Natural killer cell (primary cell): ENCODE data around the gene TBC1D22A. TPM values are rescaled to one million over a fixed set of nuclear protein-coding genes. Genes with fewer than 3 reads are reported as not detected.

Source experiments
- ATAC-seq, 3 donors: fragments of 150-1000 bp in 2 of 3; fragments of 200-7000 bp in 1 of 3; cut with Tn5 transposase; 1 replicate in 1 of 3; 2 replicates in 2 of 3; pipeline ENCODE4 v1.10.0; 2021; ENCODE audit warnings: mild to moderate bottlenecking in 2 of 3, moderate library complexity in 2 of 3
- DNase-seq, 2 donors: peaks; one replicate each; pipeline versions ENCODE4 v3.0.0 to v3.0.0-alpha.2; 2013 to 2021; ENCODE audit warnings: mixed read lengths in 1 of 2
- H3K27ac ChIP-seq: one replicate; pipeline ENCODE4 v1.5.1; 2013; ENCODE audit warnings: mild to moderate bottlenecking, low read length
- H3K27me3 ChIP-seq: one replicate; pipeline ENCODE4 v1.6.1; 2013; ENCODE audit warnings: low read length; ENCODE audit not compliant: control insufficient read depth, insufficient read depth
- H3K36me3 ChIP-seq: one replicate; pipeline ENCODE4 v1.6.1; 2013; ENCODE audit warnings: low read length; ENCODE audit not compliant: control insufficient read depth, insufficient read depth
- H3K4me1 ChIP-seq: one replicate; pipeline ENCODE4 v1.6.1; 2013; ENCODE audit warnings: low read length; ENCODE audit not compliant: control insufficient read depth, insufficient read depth
- H3K4me3 ChIP-seq: one replicate; pipeline ENCODE4 v1.5.1; 2013; ENCODE audit warnings: low read length
- H3K9me3 ChIP-seq: one replicate; pipeline ENCODE4 v1.6.1; 2013; ENCODE audit warnings: low read length; ENCODE audit not compliant: control insufficient read depth, insufficient read depth
- H3K27ac Mint-ChIP-seq, 2 donors: one replicate each; pipeline ENCODE4 v1.8.0; 2022; ENCODE audit warnings: mild to moderate bottlenecking in 2 of 2, mixed read lengths in 2 of 2, moderate library complexity in 1 of 2
- H3K27me3 Mint-ChIP-seq, 2 donors: one replicate each; pipeline ENCODE4 v1.8.0; 2022; ENCODE audit warnings: low read depth in 2 of 2, mixed read lengths in 2 of 2
- H3K36me3 Mint-ChIP-seq: one replicate; pipeline ENCODE4 v1.8.0; 2022; ENCODE audit warnings: mixed read lengths
- H3K4me1 Mint-ChIP-seq, 2 donors: one replicate each; pipeline ENCODE4 v1.8.0; 2022; ENCODE audit warnings: mixed read lengths in 2 of 2
- H3K4me3 Mint-ChIP-seq: one replicate; pipeline ENCODE4 v1.8.0; 2022; ENCODE audit warnings: mild to moderate bottlenecking, moderate library complexity, mixed read lengths
- H3K9me3 Mint-ChIP-seq, 2 donors: one replicate each; pipeline ENCODE4 v1.8.0; 2022; ENCODE audit warnings: mixed read lengths in 2 of 2
- CTCF ChIP-seq: fragments of 200-600 bp; IDR thresholded peaks from one replicate; pipeline ENCODE4 v1.8.0; 2022; ENCODE audit warnings: antibody characterized with exemption
- WGBS: methylation state at CpG from one replicate; pipeline ENCODE4 v1.1.7; 2013; ENCODE audit warnings: missing lambda C conversion rate; ENCODE audit not compliant: insufficient coverage; 5-methylcytosine and 5-hydroxymethylcytosine counted together
- intact Hi-C: fragments of 100-400 bp; cut with micrococcal nuclease; formaldehyde crosslinking; loops from one replicate; pipeline ENCODE4 v1.14.2; 2022
- total RNA-seq, 4 donors: library from RNA; stranded (reverse); fragments of 120-200 nt in 1 of 4; gene quantifications; one replicate each; pipeline versions ENCODE4 v1.2.3 to v1.2.4, GENCODE V29; 2013 to 2022

TBC1D22A gene
- total RNA-seq, 3 donors from 2014 or later (not counting 1 experiment from before 2014, with no cell fraction given): 47.4 to 53.7 (median 53.2) TPM

DNA sequence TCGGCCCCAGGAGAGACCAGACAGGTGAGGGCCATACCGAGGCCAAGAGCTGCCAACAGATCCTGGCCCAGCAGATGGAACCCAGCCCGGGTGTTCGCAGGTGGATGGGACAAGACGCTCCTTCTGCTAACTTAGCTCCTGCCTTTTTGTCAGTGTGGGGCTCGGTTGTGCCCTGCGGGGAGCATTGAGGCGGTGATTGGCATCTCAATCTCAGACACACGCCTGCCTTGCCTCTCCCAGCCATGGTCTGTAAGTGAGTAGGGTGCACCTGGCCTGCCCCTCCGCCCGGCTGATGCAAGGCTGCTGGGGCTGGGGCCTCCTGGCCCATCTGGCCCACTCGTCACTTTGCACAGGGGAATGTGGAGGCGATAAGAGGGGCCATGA is 350.1 kb downstream of the TBC1D22A start:
- intact Hi-C loops: no loop called here
- Histone ChIP-seq H3K9me3 (no peaks in the 10 kb centered on the region), H3K4me1 (no peaks in the 10 kb centered on the region), H3K4me3 (no peak overlapping the region), H3K27ac (no peak overlapping the region), H3K27me3 (no peaks in the 10 kb centered on the region), H3K36me3 (peaks cover 18% of the 10 kb centered on the region)
- WGBS: 95% methylated on average over 13 of the region's 13 CpGs
- no peaks in the 10 kb centered on the region for H3K27me3 Mint-ChIP-seq
- no peak for TF ChIP-seq CTCF
- DNase-seq: no peak
- no peaks in the 10 kb centered on the region for H3K36me3 Mint-ChIP-seq
- H3K4me1 Mint-ChIP-seq: peaks cover 0 to 18% of the 10 kb centered on the region in 2 donors
- no peak overlapping the region for H3K4me3 Mint-ChIP-seq
- ATAC-seq: no peak
- no peak overlapping the region for H3K27ac Mint-ChIP-seq
- no peaks in the 10 kb centered on the region for H3K9me3 Mint-ChIP-seq

DNA sequence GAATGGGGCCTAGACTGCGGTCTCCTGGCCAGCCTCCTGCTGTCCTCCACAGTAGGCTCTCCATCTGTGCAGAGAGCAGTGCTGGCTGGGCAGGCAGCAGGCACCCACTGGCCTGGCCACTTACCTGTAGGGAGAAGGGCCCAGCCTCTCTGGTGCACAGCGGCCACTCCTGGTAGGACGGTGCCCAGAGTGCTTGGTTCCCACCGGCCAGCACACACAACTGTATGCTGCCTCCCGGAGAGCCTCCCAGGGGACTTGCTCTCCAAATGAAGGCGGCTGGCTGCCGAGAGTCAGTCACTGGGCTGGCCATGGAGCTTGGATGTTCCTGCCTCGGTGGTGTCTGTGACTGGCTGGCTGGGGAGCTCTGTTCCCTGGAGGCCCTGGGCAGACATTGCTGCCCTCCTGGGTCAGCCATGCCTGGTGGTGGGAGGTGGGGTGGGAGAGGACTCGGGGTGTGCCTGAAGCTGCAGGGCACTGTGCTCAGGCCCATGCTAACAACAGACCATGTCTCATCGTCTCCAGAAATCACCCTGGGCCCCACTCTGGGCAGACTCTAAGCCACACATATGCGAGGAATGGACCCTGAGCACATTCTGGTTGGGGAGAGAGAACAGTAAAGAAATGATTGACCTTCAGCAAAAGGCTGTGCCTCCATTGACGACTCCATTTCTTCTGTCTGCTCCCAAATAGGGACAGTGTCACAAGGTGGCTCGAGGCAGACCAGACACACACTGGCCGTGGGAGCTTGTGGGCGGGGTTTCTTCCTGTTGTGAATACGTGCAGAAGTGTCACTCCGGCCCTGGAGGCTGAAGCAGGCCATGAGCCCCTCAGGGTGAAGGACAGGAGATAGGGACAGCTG is 350.8 kb downstream of the TBC1D22A start:
- H3K36me3 Mint-ChIP-seq: no peaks in the 10 kb centered on the region

DNA sequence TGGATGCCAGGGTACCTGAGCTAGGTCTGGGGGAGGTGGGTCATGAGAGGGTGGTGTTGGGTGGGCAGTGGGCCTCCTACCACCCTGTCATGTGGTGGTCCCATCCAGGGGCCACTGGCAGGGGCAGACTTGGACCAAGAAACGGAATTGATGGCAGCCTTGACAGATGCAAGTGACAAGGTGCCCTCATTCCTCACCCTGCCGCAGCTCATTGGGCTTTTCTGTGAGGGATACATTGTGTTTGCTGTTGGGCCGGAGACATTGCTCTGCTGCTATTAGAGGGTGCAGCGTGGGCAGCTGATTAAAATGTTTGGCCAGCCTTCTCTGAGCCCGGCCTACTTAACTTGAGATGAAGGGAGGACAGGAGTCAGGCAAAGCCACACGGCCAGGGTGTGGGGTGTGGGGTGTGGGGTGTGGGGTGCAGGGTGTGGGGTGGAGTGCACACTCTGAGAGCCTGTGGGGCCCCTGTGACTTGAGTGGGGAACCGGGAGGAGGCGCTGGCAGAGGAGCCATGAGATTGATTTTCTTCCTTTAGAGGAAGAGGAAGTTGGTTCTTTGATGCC is 351.5 kb downstream of the TBC1D22A start:
- no peak overlapping the region for H3K4me3 ChIP-seq
- Mint-ChIP-seq H3K27ac (peak overlapping the region in 1 of 2 donors; percentile 20), H3K36me3 (no peaks in the 10 kb centered on the region), H3K4me3 (no peak overlapping the region), H3K27me3 (no peaks in the 10 kb centered on the region), H3K4me1 (peaks cover 0 to 18% of the 10 kb centered on the region in 2 donors), H3K9me3 (no peaks in the 10 kb centered on the region)
- H3K36me3 ChIP-seq: peaks cover 18% of the 10 kb centered on the region
- TF ChIP-seq CTCF: no peak
- DNase-seq: no peak
- no peak for ATAC-seq
- H3K9me3 ChIP-seq: no peaks in the 10 kb centered on the region
- intact Hi-C loops: no loop called here
- H3K4me1 ChIP-seq: no peaks in the 10 kb centered on the region
- 98% methylated on average over 8 of the region's 8 CpGs for WGBS
- H3K27ac ChIP-seq: no peak overlapping the region
- no peaks in the 10 kb centered on the region for H3K27me3 ChIP-seq

More for the DNA sequence above, 350.8 kb downstream of the TBC1D22A start:
- Histone ChIP-seq H3K9me3 (no peaks in the 10 kb centered on the region), H3K27ac (no peak overlapping the region), H3K4me3 (no peak overlapping the region), H3K4me1 (no peaks in the 10 kb centered on the region), H3K36me3 (peaks cover 18% of the 10 kb centered on the region), H3K27me3 (no peaks in the 10 kb centered on the region)
- Mint-ChIP-seq H3K27me3 (no peaks in the 10 kb centered on the region), H3K4me3 (no peak overlapping the region), H3K9me3 (no peaks in the 10 kb centered on the region), H3K27ac (peak overlapping the region in 1 of 2 donors; percentile 20), H3K4me1 (peaks cover 0 to 18% of the 10 kb centered on the region in 2 donors)
- 92% methylated on average over 17 of the region's 17 CpGs for WGBS
- no peak for TF ChIP-seq CTCF
- ATAC-seq (no peak), DNase-seq (no peak)
- intact Hi-C loops: no loop called here
